GM18502 (cell line): Measurements from ENCODE around the gene NTSR1.

ENCODE experiments used
- ATAC-seq: cut with Tn5 transposase; IDR thresholded peaks from one replicate; pipeline ENCODE4 v1.9.1; 2021; ENCODE audit warnings: mild to moderate bottlenecking; ENCODE audit not compliant: unreplicated experiment, poor library complexity

The NTSR1 gene

GRCh38 chr20:62778058-62778457 is 69.4 kb downstream of the NTSR1 start:
- ATAC-seq = no peak

- no peak for ATAC-seq
These were observed 70.2 kb downstream of the NTSR1 start for GRCh38 chr20:62778601-62779416.

- ATAC-seq = no peak
These were observed 70.7 kb downstream of the NTSR1 start for GRCh38 chr20:62779417-62779685.

GRCh38 chr20:62780204-62780603 is 71.6 kb downstream of the NTSR1 start:
- ATAC-seq = no peak

DNA sequence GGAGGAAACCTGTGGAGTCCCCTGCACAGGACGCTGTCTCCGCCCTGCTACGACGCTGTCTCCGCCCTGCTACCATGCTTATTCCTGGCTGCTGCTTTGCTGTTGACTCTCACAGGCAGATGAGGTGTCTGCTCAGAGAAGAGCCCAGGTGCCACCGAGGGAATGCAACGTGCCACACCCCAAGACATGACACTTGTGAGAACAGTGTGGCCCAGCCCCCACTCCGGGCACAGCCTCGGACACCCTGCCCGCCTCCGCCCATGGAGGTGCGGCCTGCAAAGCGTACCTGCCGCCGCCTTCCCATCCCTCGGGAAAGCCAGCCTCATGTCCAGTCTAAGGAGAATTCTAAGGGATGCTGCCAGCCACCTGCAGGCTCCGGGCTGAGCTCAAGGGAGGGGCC is 72.1 kb downstream of the NTSR1 start:
- no peak for ATAC-seq

DNA sequence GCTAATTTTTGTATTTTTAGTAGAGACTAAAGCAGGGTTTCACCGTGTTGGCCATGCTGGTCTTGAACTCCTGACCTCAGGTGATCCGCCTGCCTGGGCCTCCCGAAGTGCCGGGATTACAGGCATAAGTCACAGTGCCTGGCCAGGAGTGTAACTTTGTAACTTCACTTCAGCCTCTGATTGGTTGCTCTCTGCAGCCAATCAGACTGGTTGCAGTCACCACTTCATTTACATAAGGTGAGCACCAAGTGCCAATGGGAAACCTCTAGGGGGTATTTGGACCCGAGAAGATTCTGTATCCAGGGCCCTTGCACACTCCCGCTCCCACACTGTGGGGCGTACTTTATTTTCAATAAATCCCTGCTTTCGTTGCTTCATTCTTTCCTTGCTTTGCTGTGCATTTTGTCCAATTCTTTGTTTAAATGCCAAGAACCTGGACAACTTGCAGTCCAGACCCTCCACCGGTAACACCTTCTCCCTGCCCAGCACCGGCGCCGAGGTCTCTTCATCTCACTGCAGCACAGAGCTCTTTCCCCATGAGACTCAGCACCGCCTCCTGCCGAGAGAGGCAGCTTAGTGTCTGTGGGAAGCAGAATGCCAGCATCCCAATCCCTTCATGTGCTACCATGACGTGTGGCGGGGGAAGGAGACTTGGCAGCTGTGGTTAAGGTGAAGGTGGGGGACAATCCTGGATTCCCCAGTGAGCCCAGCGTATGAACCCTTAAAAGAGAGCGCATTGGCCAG is 73.7 kb downstream of the NTSR1 start:
- ATAC-seq = no peak

GRCh38 chr20:62782893-62783278 is 74.2 kb downstream of the NTSR1 start:
- ATAC-seq = no peak

GRCh38 chr20:62784497-62784896 is 75.9 kb downstream of the NTSR1 start:
- ATAC-seq = no peak

- ATAC-seq = no peak
These were observed 76.8 kb downstream of the NTSR1 start for GRCh38 chr20:62785393-62785792.

GRCh38 chr20:62786157-62786556 is 77.5 kb downstream of the NTSR1 start:
- ATAC-seq = no peak

DNA sequence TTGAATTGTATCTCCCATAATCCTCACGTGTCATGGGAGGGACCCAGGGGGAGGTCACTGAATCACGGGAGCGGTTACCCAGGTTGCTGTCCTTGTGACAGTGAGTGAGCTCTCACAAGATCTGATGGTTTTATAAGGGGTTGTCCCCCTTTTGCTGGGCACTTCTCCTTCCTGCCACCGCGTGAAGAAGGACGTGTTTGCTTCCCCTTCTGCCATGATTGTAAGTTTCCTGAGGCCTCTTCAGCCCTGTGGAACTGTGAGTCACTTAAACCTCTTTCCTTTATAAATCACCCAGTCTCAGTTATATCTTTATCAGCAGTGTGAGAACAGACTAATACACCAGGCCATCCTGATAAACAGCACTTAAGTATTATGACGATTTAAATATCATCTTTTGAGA is 78.7 kb downstream of the NTSR1 start:
- ATAC-seq = no peak

GRCh38 chr20:62787866-62788265 is 79.2 kb downstream of the NTSR1 start:
- ATAC-seq = no peak

- ATAC-seq = no peak
These were observed 80.0 kb downstream of the NTSR1 start for GRCh38 chr20:62788607-62789006.

DNA sequence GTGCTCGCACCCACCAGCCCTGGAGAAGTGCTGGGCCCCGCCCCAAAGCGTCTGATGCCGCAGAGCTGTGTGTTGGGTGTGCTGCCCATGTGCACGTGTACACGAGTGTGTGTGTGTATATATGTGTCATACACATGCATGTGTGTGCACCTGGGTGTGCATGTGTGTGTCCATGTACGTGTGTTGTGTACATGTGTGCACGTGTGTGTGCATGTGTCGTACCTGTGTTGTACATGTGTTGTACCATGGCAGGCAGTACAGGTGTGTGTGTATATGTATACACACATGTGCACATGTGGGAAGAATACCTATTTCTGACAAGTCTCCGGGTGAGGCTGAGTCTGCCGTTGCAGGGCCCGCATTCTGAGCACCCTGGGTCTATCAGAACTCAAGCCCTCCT is 81.4 kb downstream of the NTSR1 start:
- ATAC-seq = no peak

- ATAC-seq = no peak
These were observed 82.9 kb downstream of the NTSR1 start for GRCh38 chr20:62791301-62792181.

GRCh38 chr20:62792182-62792939 is 83.7 kb downstream of the NTSR1 start:
- ATAC-seq = no peak

DNA sequence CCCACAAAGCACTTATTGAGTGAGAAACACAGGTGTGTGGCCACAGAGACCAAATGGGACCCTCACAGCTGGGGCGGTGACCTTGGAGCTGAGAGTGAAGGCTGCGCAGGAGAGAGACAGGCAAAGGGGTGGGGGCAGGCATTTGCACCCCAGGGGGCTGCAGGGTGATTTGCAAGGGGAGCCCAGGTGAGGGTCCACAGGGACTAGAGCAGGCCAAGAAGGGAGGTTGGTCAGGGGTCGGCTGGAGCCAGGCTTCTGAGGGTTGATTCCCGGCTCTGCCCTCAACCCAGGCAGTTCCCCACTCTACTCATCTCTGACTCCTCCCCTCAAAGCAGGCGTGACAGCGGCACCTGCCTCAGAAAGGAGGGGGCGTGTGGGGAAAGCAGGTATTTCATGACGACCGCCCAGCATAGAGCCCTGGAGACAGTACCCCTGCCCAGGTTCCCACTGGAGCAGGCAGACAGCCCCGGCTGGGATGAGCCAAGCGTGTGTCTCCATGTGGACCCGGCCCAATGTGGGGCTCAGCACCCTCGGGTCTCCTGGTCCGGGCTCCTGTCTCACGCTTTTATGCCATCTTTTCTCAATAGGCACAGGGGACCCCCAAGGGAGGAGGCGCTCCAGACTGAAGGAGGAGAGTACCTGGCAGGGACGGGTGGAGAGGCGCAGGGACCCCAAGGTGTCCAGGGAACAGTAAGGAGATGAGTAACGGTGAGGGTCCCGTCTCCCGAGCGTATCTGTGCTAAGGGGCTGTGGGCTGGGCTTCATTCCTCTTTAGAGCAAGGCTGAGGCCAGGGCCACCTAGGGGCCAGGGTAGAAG is 84.5 kb downstream of the NTSR1 start:
- no peak for ATAC-seq

- no peak for ATAC-seq
These were observed 85.0 kb downstream of the NTSR1 start for GRCh38 chr20:62793757-62794006.

- ATAC-seq = peak; percentile 64
These were observed 85.5 kb downstream of the NTSR1 start for GRCh38 chr20:62794007-62794724.
